GM18499 (cell line): Measurements from ENCODE around the gene LAMC3.

Experiments used
- ATAC-seq: cut with Tn5 transposase; IDR thresholded peaks from one replicate; pipeline ENCODE4 v1.9.1; 2021; ENCODE audit warnings: moderate number of reproducible peaks; ENCODE audit not compliant: insufficient read depth, unreplicated experiment

Gene LAMC3

GRCh38 chr9:131037335-131038255 lies 28.6 kb downstream of the LAMC3 start:
- ATAC-seq: no peak

DNA sequence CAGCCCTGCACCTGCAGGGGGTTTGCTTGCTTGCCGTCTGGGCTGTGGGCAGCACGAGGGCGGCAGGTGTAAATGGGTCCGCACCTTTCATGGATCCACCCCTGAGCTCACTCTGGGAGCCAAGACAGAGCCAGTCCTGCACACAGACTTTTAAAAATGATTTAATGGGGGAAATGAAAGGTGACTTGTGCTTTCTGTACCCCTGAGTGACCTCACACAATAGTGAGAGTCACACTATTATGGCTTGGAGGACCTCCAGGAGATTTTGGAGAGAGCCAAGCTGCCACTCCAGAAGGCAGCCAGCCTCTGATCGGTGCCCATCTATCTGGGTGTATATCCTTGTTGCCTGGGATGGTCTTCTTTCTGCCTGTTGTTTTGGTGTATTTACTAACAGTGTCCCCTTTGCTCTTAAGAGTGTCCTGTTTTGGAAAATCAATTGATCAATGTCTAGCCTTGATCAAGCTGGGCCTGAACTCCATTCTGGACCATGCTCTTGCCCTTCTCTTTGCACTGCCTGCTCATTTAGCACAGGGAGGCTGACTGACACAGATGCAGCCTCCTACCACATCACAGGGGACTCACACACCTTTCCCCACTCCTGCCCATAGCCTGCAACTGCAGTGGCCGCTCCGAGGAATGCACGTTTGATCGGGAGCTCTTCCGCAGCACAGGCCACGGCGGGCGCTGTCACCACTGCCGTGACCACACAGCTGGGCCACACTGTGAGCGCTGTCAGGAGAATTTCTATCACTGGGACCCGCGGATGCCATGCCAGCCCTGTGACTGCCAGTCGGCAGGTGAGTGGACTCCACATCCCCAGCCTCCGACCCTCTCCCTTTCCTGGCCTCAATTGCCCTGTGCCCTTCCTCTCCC lies 29.5 kb downstream of the LAMC3 start:
- ATAC-seq: no peak

DNA sequence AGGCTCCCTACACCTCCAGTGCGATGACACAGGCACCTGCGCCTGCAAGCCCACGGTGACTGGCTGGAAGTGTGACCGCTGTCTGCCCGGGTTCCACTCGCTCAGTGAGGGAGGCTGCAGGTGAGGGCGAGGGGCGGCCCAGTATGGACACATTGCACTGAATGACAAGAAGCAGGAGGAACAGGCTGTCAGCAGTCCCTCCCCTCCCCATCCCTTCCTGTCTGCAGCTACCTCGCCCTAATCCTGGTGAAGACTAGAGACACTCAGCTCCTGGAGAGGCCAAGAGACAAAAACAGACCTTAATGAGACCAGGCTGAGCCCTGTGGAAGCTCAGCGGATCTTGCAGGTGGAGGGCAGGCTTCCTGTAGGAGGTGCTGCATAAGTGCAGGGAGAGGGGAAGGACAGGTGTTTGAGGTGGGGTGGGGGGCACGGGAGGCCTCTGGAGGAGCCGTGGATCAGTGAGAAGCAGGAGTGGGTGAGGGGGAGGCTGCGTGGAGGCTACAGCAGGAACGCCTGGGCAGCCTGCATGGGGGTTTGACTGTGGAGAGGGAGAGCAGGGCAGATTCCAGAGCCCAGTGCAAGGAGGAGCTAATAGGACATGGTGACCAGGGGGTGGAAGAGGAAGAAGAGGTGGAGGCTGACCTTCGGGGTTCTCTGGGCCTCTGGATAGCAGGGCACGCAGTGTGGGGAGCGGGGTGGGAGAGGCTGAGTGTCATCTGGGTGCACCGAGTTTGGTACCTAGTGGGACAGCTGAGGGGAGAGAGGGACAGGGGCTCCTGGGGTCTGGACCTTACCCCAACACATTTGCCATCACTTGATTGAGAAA lies 30.4 kb downstream of the LAMC3 start:
- ATAC-seq: no peak

GRCh38 chr9:131042666-131043065 lies 33.7 kb downstream of the LAMC3 start:
- no peak for ATAC-seq

DNA sequence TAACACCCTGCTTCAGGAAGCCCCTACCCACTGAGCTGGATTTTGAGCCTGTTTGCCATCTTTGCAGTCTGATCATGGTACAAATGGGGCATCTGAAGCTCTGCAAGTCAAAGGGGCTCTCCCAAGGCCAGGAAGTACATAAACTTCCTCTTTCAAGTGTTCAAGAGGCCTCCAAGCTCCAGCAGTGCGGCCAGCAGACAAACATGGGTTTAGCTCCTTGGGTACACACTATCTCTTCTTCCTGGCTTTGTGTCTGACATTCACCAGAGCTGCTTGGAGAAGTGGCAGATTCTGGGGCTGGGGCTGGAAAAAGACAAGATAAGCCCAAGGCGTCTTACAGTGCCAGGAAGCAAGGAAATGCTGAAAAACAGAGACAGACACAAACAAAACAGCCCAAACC lies 34.1 kb downstream of the LAMC3 start:
- no peak for ATAC-seq

DNA sequence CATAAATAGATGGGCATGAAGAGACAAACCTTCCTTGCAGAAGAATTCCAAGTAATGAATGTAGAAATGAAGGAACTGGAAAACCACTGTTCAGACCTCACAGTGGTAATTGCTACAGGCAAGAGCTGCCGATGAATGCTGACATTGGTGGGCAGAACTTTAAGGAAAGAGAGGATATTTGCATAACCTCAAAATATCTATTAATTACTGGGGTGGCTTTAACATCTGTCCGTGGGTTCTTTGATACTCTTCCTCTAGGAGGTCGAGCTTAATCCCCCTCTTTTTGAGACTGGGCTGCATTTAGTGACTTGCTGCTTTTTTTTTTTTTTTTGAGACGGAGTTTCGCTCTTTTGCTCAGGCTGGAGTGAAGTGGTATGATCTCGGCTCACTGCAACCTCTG lies 34.7 kb downstream of the LAMC3 start:
- ATAC-seq: no peak

DNA sequence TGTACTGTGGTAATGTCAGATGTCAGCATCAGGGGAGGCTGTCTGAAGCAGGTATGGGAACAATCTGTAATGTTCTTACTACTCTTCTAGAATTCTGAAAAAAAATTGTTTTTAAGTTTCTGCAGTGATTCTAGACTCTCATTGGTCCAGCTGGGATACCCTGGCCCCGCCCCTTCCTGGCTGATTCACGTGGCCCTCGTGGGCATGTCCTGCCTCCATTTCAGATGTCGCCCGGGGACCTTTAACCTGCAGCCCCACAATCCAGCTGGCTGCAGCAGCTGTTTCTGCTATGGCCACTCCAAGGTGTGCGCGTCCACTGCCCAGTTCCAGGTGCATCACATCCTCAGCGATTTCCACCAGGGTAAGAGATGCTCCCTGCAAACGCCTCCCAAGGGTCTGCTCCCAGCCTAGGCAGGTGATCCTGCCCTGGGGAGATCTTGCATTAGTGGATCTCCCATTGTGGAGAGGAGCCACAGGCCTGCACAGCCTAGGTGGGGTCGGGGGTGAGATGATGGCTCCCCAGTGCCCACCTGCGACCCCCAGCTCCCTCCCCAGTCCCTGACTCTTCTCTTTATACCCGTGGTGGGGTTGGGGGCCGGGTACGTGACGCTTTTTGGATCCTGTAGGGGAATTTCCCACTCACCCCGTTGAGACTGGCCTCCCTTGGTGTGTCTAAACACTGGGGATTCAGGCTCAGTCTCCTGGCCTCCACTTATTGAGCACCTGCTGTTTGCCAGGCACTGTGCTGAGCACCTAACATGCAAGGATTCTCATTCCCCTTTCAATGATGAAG lies 36.5 kb downstream of the LAMC3 start:
- ATAC-seq: no peak

GRCh38 chr9:131046093-131046380 lies 37.1 kb downstream of the LAMC3 start:
- no peak for ATAC-seq

DNA sequence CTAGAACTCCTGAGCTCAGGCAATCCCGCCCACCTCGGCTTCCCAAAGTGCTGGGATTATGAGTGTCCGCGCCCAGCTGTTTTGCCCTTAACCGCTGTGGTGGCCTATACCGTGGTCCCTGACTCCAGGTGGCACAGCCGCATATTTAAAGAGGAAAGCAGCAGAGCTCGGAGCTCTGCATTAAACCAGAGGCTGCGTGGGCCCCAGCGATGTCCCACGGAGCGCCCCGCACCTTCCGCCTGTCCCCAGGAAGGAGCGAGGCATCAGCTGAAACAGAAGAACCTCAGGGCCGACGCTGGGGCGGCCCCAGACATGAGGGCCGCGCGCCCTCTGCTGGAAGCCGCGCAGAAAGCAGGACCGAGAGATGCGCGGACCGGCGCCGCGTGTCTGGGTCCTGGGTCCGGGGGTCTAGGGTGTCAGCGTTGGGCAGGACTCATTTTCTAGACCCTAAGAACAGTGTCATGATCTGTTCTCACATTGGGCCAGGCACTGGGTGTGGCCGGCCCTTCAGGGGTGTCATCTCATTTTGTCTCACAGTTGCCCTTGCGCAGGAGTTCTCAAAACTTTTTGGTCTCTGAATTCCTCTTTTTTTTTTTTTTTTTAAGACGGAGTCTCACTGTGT lies 37.7 kb downstream of the LAMC3 start:
- no peak for ATAC-seq

DNA sequence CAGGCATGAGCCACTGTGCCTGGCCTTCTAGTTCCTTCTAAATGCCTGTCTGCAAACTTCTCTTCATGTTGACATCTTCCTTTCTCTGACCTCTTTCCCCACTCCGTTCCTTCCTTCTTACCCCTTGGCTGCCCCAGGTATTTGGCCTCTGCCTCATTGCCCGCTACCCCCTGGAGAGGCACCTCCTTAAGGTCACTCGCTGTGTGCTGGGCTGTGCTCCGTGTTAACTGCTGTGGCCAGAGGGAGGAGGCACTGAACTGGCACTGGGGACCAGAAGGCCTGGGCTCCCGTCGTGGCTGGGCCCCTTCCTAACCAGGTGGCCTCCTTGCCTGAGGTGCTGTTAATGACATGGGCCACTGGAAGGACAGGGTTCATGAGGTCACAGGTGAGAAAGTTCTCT lies 39.4 kb downstream of the LAMC3 start:
- ATAC-seq: no peak

DNA sequence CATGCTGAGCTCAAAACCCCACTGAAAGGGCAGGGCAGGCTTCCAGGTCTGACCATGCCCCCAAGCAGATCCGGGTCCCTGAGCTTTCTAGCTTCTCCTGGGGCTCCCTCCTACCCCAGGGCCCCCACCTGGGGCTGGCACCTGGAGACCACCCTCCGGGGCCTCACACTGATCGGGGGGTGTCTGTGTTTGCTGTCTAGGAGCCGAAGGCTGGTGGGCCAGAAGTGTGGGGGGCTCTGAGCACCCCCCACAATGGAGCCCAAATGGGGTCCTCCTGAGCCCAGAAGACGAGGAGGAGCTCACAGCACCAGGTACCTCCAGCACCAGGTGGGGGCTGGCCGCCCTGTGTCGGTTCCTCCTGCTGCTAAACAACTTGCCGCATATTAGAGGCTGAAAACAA lies 39.8 kb downstream of the LAMC3 start:
- no peak for ATAC-seq

DNA sequence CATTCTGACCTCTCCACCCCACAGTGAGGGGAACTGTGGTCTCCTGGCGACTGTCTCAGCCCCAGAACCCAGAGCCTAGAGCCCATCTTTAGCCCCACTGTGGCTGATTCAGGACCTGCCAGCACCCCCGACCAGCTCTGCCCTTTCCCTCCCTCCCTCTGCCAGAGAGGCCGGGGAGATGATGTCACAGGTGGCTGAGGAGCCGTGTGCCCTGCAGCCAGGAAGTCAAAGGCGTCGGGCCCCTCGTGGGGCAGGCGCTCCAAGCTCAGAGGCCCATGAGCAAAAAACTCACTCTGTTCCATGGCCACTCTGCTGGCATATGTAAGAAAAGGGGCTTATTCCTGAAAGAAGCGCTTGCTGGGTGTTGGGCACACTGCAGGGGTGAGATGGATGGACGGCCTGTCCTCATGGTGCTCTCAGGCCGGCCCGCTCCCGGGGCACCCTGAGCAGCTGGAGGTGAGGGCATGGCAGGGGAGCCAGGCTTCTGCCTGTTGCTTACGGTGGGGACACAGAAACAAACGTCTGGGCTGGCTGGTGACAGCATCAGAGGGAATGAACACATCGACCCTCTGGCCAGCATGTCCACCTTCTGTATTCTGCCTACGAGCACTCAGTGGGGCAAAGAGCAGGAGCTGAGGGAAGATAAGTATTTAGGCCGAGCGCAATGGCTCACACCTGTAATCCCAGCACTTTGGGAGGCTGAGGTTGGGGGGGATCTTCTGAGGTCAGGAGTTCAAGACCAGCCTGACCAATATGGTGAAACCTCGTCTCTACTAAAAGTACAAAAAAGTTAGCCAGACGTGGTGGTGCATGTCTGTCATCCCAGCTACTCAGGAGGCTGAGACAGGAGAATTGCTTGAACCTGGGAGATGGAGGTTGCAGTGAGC lies 41.1 kb downstream of the LAMC3 start:
- no peak for ATAC-seq

DNA sequence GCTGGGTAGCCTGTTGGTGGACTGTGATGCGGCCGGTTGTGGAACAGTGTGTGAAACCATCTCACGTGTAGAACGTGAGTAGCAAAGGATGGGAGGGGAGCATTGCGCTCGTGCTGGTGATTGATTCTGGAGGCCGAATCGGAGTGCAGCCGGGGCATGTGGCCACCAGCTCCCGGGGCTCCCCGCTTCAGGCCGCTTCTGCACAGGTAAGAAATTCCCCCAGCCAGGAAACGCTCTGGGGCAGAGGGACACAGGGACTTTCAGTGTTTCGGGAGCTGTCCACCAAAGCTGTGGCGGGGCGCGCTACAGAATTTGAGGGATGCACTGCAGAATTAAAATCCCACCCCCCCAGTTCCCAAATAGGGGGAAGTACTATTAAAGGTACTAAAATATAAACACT lies 41.9 kb downstream of the LAMC3 start:
- no peak for ATAC-seq

DNA sequence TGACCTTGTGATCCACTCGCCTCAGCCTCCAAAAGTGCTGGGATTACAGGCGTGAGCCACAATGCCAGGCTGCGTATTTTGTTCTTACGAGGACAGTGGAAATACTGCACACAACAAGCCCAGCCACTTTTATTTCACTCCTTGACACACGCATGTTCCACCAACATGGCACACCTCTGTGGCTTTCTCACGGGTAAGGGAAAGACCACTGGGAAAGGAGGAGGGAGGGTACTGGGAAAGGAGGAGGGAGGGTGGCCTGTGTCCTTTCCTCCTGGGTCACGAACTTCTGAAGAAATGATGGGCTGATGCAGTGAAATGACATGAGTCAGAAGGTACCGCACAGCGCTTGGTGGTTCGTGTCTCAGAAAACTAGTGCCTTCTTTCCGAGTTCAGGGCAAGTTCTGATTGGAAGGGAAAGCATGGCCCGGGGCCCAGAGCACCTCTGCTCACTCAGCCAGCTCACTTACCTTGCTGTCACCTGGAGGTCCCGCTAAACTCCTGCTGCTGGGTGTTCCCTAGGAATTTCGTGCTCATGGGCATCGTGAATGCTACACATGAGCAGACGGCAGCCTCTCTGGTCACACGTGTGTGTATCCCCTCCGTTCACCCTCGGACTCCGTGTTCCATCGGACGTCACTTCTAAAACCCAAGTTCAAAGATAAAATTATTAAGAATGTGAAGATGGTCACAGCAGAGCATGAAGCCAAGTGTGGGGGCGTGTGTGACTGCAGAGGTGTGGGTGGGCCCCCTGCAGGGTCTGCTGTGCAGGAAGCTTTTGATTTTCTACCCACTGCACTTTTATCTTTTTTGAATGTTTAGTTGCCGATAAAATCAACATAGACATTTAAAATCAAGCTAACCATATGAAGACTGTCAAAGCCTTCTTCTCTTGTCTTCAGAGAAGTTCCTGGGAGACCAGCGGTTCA lies 42.9 kb downstream of the LAMC3 start:
- ATAC-seq: no peak

DNA sequence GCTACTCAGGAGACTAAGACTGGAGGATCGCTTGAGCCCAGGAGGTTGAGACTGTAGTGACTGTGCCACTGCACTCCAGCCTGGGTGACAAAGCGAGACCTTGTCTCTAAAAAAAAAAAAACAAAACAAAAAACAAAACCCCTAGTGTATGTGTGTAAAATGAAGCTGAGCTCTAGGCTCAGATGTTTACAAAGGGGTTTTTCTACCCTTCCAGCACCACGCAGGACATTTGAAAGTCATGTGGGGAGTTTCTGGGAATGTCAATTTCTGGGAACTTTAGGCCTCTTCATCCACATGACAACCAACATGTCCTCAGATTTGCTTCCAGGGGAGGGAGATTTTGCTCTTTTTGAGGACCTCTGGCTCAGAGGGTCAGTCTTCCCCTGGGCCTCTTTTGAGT lies 44.9 kb downstream of the LAMC3 start:
- no peak for ATAC-seq

DNA sequence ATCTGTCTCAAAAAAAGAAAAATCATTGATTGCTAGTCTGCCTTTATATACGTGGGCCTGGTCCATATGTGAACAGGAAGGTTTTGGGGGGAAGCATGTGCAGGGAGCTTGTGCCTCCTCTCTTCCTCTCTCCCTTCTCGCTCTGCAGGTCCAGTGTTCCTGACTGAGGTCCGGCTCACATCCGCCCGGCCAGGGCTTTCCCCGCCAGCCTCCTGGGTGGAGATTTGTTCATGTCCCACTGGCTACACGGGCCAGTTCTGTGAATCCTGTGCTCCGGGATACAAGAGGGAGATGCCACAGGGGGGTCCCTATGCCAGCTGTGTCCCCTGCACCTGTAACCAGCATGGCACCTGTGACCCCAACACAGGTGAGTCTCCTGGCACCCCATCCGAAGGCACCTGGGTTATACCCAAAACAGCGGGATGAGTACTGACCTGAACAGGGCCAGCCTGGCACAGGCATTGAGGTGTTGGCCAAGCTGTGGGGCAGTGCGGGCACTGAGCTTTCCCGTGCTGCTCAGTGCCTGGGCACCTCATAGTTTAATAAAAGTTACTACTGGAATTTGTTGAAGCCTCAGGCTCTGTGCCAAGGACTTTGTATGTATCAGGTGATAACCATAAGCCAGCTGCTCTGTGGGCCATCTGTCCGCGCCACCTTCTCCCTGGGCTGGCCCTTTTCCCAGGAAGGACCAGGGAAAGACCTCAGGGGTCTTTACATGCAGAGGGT lies 48.0 kb downstream of the LAMC3 start:
- no peak for ATAC-seq
